Astrocyte of the spinal cord (primary cell): ENCODE measurements around the gene ZCCHC14.

ENCODE experiments used
- DNase-seq: peaks from one replicate; pipeline ENCODE4 v3.0.0; 2011; ENCODE audit warnings: low read depth, low spot score
- H3K4me3 ChIP-seq: 2 replicates; pipeline ENCODE4 v1.5.1; 2011; ENCODE audit warnings: low read depth, mild to moderate bottlenecking, low read length, moderate library complexity
- in situ Hi-C: cut with HindIII; loops from 2 replicates; pipeline ENCODE4 v1.10.0; 2017; ENCODE audit warnings: low sequenced_read_pairs
- TF ChIP-seq, protein P1 (sequence below): IDR thresholded peaks from 2 replicates; pipeline ENCODE4 v1.5.1; 2012; ENCODE audit warnings: low read depth, mild to moderate bottlenecking, low read length, inconsistent platforms

Gene ZCCHC14

DNA sequence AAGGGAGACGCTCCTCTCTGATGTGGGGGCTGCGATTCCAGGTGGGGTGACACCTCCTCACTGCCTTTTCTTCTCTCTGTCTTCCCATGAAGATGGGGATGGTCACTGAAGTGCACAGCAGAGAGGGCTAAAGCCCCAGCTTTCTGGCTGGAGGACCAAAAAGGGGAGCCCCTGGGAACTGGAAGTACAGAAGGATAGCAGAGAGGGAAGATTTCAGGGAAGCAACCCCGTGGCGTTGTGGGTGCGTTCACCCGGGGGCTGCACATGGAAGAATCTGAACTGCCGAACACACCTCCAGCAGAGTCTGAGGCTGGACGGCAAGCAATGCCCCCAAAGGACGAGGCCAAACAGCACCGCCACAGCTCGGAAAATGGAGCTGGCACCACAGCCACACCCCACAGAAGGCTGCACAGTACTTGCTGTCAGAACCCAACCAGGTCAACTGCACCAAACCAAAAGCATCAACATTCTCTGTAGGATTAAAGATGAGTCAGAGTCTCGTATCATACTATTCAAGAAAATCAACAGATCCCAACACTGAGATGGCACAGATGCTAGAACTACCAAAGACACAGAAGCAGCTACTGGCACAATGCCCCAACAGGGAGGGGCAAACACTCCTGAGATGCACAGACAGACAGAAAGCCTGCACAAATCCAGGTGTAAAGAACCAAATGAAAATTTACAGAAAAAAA is 50.8 kb downstream of the ZCCHC14 start:
- TF ChIP-seq, protein P1, sequence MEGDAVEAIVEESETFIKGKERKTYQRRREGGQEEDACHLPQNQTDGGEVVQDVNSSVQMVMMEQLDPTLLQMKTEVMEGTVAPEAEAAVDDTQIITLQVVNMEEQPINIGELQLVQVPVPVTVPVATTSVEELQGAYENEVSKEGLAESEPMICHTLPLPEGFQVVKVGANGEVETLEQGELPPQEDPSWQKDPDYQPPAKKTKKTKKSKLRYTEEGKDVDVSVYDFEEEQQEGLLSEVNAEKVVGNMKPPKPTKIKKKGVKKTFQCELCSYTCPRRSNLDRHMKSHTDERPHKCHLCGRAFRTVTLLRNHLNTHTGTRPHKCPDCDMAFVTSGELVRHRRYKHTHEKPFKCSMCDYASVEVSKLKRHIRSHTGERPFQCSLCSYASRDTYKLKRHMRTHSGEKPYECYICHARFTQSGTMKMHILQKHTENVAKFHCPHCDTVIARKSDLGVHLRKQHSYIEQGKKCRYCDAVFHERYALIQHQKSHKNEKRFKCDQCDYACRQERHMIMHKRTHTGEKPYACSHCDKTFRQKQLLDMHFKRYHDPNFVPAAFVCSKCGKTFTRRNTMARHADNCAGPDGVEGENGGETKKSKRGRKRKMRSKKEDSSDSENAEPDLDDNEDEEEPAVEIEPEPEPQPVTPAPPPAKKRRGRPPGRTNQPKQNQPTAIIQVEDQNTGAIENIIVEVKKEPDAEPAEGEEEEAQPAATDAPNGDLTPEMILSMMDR = no peak
- DNase-seq = no peak
- in situ Hi-C loops = no loop called here
- H3K4me3 ChIP-seq = no peak overlapping the region

DNA sequence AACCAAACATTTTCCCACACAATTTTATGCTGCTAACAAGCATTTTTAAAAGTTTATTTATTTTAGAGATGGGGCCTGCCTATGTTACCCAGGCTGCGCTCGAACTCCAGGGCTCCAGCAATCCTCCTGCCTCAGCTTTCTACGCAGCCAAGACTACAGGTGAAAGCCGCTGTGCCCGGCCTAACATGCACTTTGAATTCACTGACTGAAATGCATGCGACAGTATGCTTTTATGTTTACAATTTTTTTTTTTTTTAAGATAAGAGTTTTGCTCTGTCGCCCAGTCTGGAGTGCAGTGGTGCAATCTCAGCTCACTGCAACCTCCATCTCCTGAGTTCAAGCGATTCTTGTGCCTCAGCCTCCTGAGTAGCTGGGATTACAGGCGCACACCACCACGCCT is 52.9 kb downstream of the ZCCHC14 start:
- no peak for DNase-seq
- in situ Hi-C loops = no loop called here
- TF ChIP-seq, protein P1 = no peak
- no peak overlapping the region for H3K4me3 ChIP-seq

DNA sequence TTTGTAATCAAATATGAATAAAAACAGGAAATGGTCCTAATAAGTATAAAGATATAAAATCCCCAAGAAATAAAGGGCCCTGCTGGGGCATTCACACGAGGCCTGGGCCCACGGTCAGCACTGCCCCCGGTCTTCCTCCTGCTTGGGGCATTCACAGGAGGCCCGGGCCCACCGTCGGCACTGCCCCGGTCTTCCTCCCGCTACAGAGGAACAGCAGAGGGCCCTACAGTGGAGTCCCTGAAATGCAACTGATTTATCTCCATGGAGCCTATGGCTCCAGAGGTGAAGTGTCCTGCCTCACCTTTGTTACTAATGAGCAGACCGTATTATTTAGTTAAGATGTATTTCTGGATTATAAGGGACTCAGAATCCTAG is 54.2 kb downstream of the ZCCHC14 start:
- H3K4me3 ChIP-seq = no peak overlapping the region
- no peak for DNase-seq
- in situ Hi-C loops = no loop called here
- TF ChIP-seq, protein P1 = no peak

DNA sequence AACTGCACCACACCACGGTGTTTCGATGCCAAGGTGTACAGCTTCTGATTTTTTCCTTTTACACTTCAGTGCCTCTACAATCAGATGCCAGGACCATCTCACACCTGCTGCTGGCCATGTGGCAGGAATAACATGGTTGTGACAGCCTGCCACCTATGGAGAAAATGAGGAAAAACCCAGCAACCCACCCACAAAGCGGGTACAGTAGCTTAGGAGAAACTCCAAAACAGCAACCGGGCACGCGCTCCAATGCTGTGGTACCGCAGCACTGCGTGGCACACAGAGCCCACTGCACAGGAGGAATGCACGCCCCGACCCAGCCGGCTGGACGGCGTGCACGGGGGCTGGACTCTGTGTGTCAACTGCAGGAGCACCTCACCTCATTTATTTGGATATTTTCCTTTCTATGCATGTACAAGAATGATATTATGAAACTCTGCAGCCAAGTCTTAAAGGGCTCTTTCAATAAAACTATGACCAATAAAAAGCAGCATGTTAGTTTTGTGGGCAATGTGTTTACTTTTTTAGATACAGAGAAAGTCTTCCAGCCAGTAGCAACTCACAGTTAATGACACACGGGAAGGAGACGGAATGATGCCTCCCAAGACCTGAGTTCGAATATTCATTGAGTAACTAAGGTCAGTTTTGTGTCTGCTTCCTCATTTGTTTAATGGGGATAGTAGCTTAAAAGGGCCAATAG is 54.8 kb downstream of the ZCCHC14 start:
- no peak overlapping the region for H3K4me3 ChIP-seq
- in situ Hi-C loops = no loop called here
- TF ChIP-seq, protein P1 = no peak
- DNase-seq = no peak

DNA sequence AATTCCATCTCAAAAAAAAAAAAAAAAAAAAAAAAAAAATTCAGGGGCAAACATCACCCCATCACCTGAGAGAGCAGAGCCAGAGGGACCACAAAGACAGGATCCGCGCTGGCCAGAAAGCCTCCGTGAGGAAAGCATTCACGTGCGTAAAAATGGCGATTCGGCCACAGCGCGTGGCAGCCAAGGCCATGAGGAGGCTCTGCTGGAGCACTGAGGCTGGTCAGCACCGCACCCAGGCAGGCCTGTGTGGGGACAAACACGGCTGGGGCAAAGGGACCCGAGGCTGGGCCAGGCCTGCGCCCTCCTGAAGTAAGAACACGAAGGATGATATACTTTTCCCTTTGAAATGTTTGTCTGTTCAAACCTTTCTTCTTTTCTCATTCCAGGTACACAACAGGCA is 55.5 kb downstream of the ZCCHC14 start:
- no peak overlapping the region for H3K4me3 ChIP-seq
- TF ChIP-seq, protein P1 = no peak
- in situ Hi-C loops = no loop called here
- DNase-seq = no peak

DNA sequence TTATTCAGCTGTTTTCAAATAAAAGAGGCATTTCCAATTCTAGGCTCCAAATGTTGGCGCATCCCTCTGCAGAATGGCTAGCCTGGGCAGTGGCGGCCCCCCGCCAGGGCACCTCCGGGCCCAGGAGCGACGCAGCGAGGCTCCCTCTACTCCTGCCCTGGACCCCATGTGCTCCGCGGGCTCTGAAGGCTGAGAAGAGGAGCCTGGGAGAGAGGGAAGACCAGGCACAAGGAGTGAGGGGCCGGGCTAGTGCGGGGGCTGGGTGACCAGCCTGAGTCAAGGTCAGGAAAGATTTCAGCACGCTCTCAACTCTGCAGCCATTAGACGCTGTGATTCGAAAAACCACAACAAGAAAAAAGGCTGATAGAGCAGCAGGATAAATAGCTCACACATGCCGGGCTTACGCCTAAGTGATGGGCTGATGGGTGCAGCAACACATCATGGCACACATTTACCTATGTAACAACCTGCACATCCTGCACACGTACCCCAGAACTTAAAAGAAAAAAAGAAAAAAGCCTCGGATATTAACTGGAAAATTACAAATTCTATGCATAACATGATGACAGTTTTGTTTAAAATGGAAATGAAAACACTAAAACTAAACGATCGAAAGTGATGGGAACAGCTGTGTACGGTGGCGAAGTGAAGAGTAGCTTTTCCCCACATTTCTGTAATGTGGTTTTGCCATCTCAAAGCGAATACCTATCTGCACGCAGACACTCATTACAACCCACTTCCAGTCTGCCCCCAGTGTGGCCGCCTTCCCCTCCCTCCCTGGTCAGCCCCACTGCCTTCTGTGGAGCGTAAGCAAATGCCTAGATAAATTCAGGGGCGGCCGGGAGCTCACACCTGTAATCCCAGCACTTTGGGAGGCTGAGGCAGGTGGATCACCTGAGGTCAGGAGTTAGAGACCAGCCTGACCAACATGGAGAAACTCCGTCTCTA is 56.3 kb downstream of the ZCCHC14 start:
- TF ChIP-seq, protein P1 = no peak
- H3K4me3 ChIP-seq = no peak overlapping the region
- peak; percentile 57 for DNase-seq
- in situ Hi-C loops = no loop called here
